NCI-H2081 treated with DMSO at 0.1 percent for 48 hours (cell line): Measurements from ENCODE around the gene DCLK1.
"Not testable (repeated sequence)": the region's sequence is repeated elsewhere in the genome, so short reads cannot be mapped to it uniquely, and the experiment has no call there.

Source experiments
- DNase-seq: peaks from one replicate; lab custom pipeline; 2025; lab: John Stamatoyannopoulos, UW

DCLK1 gene

DNA sequence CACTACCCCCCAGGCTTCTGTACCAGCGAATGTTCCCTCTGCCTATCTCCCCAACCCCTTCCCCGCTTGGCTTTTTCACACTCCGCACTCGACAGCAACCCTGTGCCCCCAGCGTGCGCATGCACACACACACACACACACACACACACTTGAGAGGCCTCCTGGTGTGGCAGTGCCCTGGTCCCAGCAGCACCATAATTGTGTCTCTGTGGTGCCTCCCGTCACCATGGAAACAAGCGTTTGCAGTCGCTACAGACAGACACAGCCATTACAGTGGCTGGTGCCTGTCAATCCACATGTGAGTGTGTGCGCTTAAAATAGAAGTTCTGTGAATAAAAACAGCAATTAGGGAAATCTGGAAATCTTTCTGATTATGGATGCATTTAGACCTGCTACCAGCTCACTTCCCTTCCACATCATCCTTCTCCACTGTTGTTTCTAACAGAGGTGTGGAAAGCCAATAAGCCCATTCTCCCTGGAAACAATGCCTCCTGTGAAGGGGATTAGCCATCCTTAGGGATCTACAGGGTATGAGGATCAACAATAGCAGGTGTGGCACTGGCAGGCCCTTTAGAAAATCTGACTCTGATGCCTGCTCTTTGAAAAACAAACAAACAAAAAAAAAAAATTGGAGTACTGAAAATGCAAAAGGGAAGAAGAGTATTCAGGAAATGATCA, 146.3 kb downstream of the DCLK1 start:
- peak; percentile 79 for DNase-seq

- DNase-seq: no peak
Measured at GRCh38 chr13:35984287-35984686, 146.9 kb downstream of the DCLK1 start.

- not testable (repeated sequence) for DNase-seq
Measured at GRCh38 chr13:35983703-35984102, 147.5 kb downstream of the DCLK1 start.

GRCh38 chr13:35983206-35983605, 148.0 kb downstream of the DCLK1 start:
- DNase-seq: no peak

- no peak for DNase-seq
Measured at GRCh38 chr13:35979361-35979951, 151.7 kb downstream of the DCLK1 start.

DNA sequence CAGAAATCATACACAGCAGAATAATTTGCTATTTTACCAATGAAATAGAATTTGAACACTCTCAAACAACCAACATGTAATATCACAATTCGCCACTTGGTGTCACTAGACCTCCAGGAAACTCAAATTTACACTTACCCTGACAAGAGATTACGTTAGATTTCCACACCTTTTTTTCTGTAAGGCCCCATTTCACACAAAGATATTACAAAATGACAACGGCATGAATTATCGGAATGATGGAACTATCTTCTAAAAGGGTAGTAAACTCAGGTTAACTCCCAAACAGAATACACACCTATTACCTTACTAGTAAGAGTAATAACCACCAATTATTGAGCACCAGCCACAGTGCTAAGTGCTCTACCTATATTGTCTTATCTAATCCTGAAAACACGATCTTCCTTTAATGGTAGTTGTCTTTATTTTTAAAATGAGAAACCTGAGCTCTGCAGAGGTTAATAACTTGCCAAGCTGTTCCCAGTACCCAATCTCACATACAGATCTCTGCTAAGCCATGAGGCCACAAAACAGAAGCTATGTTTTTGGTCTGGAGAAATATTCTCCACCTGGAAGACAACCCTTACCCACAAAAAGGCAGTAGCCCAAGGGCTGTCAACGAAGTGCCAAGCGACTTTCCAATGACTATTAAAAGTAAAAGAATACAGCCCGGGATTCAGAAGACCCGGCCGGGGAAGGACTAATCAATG, 152.4 kb downstream of the DCLK1 start:
- peak; percentile 41 for DNase-seq

DNA sequence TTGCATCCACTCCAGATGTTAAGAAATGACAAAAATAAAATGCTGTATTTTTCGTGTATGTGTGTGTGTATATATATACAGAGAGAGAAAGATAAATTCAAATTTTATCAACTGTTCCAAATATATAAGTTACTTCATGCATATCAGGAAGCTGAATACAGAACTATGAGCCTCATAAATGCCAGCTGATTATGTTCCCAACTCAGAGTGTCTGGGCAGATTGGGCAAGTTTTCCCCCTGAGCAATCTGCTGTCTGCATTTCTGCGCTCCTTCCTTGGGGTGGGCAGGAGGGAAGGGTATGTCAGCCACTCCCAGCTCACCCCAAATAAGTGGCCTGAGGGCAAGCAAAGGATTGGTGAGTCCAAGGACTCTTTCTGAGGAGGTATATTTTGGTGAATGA, 154.1 kb downstream of the DCLK1 start:
- DNase-seq: no peak

DNA sequence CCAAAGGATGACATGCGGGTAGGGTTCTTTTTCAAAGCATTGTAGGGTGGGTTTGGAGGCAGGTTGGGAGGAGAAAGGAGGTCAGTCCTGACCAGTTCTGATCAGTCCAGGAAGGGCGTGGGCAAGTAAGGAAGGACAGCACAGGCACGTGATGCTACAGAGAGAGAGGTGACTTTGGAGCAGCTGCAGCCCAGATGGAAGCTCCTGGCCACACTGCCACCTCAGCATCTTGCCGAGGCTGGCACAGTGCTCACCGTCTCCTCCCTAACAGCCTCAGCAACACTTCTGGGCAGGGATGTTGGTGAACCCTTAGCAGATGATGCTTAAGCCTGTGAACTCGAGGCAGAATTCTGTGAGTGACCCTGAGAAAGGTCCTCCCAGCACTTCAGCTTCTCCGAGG, 155.1 kb downstream of the DCLK1 start:
- DNase-seq: no peak

- DNase-seq: not testable (repeated sequence)
Measured at GRCh38 chr13:35966951-35967350, 164.2 kb downstream of the DCLK1 start.

- no peak for DNase-seq
Measured at GRCh38 chr13:35966024-35966423, 165.2 kb downstream of the DCLK1 start.

GRCh38 chr13:35965226-35965927, 165.8 kb downstream of the DCLK1 start:
- DNase-seq: no peak

DNA sequence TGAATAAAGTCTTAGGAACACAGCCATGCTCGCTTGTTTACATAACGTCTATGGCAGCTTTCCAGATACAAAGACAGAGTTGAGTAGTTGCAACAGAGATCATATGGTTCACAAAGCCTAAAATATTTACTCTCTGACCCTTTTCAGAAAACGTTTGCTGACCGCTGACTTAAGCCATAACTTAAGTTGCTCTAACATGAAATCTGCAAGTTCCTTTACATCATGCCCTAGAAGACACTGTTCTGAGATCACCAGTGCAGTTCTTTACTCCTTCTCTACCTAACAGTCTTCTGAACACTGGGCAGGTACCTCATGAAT, 166.4 kb downstream of the DCLK1 start:
- DNase-seq: no peak

GRCh38 chr13:35964011-35964862, 166.9 kb downstream of the DCLK1 start:
- DNase-seq: no peak

- no peak for DNase-seq
Measured at GRCh38 chr13:35961461-35962220, 169.5 kb downstream of the DCLK1 start.

DNA sequence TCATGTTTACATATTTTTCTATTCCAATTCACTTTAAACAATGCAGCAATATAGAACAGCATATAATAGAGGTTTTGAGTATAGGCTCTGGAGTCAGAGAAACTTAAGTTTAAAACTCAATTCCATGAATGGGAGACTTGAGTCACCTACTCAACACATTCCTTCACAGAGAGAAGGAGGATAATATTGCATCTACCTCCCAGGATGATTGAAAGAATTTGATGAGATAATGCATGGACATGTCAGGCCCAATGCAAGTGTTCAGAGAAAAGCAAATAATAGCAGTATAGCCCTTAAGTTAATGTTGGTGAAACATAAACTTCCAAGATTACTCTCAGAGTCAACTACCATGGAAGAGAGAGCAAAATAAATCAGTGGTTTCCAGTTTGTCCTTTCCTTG, 170.2 kb downstream of the DCLK1 start:
- DNase-seq: no peak

- no peak for DNase-seq
Measured at GRCh38 chr13:35957996-35958395, 173.2 kb downstream of the DCLK1 start.

DNA sequence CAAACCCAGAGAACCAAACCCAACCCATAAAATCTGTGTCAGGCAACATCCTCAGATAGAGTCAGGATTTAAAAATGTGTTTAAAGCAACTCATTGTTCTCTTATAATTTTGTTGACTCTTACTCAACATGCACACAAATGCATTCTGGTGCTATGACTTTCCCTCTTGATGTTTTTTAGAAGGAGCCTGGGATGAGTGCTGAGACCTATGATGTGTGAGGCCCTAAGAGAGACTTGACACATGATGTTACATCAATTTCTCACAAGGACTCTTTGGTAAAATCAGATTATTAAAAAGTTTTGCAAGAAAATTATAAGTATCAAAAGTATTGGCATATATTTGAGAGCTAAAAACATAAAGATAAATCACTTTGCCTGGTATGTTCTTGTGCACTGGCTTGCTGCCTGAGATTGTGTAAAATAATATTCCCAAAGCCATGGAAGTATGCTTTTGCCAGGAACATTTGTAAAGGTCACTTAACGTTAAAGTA, 173.9 kb downstream of the DCLK1 start:
- no peak for DNase-seq

DNA sequence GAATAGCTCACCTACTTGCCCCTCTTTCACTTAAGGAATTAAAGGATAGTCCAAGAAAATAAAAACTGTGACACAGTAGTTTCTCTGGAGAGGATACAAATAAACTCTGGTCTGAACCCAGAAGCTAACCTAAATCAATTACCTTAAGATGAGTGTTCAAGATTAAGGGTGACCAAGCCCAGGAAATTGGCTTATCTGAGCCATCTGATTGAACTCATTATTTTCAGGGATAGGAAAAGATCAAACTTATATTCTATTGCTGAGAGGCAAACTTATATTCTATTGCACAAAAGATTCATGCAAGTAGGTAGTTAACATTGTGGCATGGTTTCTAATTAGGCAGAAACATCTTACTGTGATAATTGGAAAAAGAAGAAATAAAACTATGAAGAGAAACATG, 175.1 kb downstream of the DCLK1 start:
- no peak for DNase-seq

DNA sequence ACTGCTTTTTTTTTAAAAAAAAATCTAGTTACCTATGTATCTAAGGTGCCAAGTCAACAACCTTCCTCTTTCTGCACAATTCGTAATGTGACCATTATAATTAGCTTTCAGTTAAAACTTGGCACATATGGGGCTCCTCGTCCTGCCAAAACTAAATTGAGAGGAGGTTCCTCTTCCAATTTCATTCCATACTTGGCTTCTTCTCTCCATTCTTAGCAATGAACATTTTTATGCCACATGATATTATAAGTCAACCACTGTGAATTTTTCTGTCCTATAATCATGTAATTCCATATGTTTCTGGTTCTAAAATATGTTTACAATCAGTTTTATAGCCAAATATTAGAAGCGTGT, 177.0 kb downstream of the DCLK1 start:
- peak; percentile 57 for DNase-seq

DNA sequence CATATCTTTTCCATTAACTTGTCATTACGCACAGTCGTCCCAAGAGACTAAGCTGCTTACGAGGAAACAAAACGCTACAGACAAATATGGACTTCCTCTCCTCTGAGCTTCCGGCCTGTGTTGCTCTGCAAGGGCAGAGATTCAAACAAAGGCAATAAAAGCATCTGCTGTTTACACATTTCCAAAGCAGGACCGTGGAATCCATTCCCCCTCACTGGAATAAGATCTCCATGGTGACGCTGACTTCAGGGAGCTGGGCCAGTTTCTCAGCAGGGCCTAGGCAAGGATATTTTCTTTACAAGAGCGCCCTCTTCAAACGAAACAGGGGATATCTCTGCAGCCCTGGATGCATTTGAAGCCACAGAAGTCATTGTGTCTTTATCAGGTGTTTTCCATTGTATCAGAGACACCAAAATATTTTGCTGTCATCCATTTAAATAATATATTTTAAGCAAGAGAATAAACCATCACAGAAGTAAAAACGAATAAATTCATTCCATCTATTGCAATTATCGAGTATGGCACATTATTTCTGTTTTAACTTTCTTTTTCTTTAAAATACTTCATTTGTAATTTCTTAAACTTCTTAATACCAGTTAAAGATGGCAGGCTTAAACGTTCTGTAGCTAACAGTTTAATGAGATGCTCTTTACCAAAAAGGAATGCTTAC, 177.5 kb downstream of the DCLK1 start:
- peak; percentile 89 for DNase-seq

GRCh38 chr13:35947315-35947714, 183.9 kb downstream of the DCLK1 start:
- DNase-seq: no peak
